Transverse colon (tissue), 4 donors: ENCODE results near the gene P4HB. TPM values are rescaled to one million over a fixed set of nuclear protein-coding genes. Genes with fewer than 3 reads are reported as not detected.

Experiments
- DNase-seq: peaks from one replicate; pipeline ENCODE4 v3.0.0-alpha.2; 2019
- H3K27ac ChIP-seq, 4 donors: fragments of 200-600 bp; sonication (generic); 2 replicates each; pipeline ENCODE4 v1.5.1; 2016 to 2018; ENCODE audit warnings: inconsistent platforms in 4 of 4
- H3K27me3 ChIP-seq: fragments of 200-600 bp; sonication (generic); 2 replicates; pipeline ENCODE4 v1.5.1; 2017; ENCODE audit warnings: inconsistent platforms
- H3K36me3 ChIP-seq, 4 donors: fragments of 200-600 bp; sonication (generic); 2 replicates each; pipeline ENCODE4 v1.5.1; 2017 to 2019; ENCODE audit warnings: inconsistent platforms in 4 of 4
- H3K4me1 ChIP-seq, 4 donors: fragments of 200-600 bp; sonication (generic); 2 replicates each; pipeline ENCODE4 v1.5.1; 2017 to 2020; ENCODE audit warnings: inconsistent platforms in 4 of 4
- H3K4me3 ChIP-seq, 4 donors: fragments of 200-600 bp; sonication (generic); 1 replicate in 1 of 4; 2 replicates in 3 of 4; pipeline versions ENCODE4 v1.5.1 to v1.6.1; 2017 to 2019; ENCODE audit warnings: inconsistent platforms in 4 of 4
- H3K9me3 ChIP-seq, 2 donors: fragments of 200-600 bp; sonication (generic); 2 replicates each; pipeline ENCODE4 v1.5.1; 2017 to 2019; ENCODE audit warnings: inconsistent platforms in 2 of 2
- EP300 ChIP-seq: sonication (generic); formaldehyde crosslinking; IDR thresholded peaks from one replicate; pipeline ENCODE4 v1.6.1; 2017; ENCODE audit warnings: antibody characterized with exemption, low read depth
- POLR2A ChIP-seq: fragments of 450-650 bp; IDR thresholded peaks from one replicate; pipeline ENCODE4 v1.6.1; 2016; ENCODE audit warnings: antibody characterized with exemption, mild to moderate bottlenecking, moderate library complexity
- POLR2AphosphoS5 ChIP-seq, 3 donors: sonication (generic); formaldehyde crosslinking; IDR thresholded peaks; one replicate each; pipeline ENCODE4 v1.6.1; 2016; ENCODE audit warnings: antibody characterized with exemption in 3 of 3
- WGBS, 2 donors: methylation state at CpG; one replicate each; pipeline ENCODE4 v1.1.5; 2018; ENCODE audit warnings: low coverage in 1 of 2; 5-methylcytosine and 5-hydroxymethylcytosine counted together
- in situ Hi-C, 4 donors: fragments of 200-750 bp; cut with MboI; loops; one replicate each; pipeline versions ENCODE4 v1.15.0 to v1.15.1; 2017; ENCODE audit warnings: low sequenced_read_pairs in 3 of 4, low pct_ligation_motif_present in 1 of 4, low pct_unique_long_range_greater_than_20kb in 1 of 4
- intact Hi-C: fragments of 100-400 bp; cut with DNase I; formaldehyde crosslinking; loops from one replicate; pipeline ENCODE4 v1.15.1; 2023; ENCODE audit warnings: low total_unique reads
- total RNA-seq, 4 donors: library from RNA; depleted of rRNA; stranded (reverse); fragments of >200 nt; gene quantifications; one replicate each; pipeline ENCODE4 v1.1.0, GENCODE V29; 2016
- TF ChIP-seq, protein P1 (sequence below), 5 experiments: fragments of 200-600 bp in 3 of 5; fragments of 450-650 bp in 2 of 5; sonication (generic) in 3 of 5; IDR thresholded peaks; 1 replicate in 2 of 5; 2 replicates in 3 of 5; pipeline ENCODE4 v1.5.1; 2016 to 2017; ENCODE audit warnings: antibody characterized with exemption in 5 of 5, inconsistent platforms in 3 of 5, mild to moderate bottlenecking in 2 of 5, moderate library complexity in 1 of 5

P4HB gene
- total RNA-seq, 4 donors from 2014 or later: 486 to 732 (median 556) TPM

DNA sequence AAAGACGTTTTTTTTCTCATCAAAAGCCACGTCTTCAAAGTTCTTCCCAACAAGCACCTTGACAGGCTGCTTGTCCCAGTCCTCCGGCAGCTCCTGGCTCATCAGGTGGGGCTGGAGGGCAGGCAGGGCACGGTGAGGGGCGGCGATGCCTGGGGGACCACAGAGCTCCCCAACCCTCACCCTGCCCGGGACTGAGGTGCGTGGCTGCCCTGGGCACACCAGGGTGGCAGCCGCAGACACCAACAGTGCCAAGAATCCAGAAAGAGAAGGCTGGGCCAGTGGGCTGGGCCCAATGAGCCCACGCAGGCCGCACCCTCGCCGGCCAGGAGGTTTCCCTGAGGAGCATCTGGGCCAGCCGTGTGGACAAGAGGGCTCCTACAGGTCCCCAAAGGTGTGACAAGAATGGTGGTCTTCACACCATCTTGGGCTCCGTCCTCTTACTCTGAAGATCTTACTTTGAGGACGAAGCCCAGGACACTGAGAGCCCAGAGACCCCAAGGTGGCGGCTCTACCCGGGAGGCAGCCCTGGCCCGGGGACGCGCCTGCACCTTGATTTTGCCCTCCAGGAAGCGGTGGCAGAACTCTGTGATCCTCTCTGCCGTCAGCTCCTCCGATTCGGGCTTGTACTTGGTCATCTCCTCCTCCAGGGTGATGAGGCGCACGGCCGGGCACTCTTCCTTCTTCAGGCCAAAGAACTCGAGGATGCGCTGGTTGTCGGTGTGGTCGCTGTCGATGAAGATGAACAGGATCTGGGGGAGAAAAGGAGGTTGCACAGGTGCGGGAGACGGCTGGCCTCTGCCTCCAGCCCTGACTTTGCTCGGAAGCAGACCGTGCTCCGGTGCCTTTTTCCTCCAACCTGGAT lies 14.2 kb downstream of the P4HB start:
- TF ChIP-seq, protein P1, sequence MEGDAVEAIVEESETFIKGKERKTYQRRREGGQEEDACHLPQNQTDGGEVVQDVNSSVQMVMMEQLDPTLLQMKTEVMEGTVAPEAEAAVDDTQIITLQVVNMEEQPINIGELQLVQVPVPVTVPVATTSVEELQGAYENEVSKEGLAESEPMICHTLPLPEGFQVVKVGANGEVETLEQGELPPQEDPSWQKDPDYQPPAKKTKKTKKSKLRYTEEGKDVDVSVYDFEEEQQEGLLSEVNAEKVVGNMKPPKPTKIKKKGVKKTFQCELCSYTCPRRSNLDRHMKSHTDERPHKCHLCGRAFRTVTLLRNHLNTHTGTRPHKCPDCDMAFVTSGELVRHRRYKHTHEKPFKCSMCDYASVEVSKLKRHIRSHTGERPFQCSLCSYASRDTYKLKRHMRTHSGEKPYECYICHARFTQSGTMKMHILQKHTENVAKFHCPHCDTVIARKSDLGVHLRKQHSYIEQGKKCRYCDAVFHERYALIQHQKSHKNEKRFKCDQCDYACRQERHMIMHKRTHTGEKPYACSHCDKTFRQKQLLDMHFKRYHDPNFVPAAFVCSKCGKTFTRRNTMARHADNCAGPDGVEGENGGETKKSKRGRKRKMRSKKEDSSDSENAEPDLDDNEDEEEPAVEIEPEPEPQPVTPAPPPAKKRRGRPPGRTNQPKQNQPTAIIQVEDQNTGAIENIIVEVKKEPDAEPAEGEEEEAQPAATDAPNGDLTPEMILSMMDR (IDR thresholded peaks at IDR 0.05): no peak
- TF ChIP-seq POLR2A: no peak
- TF ChIP-seq POLR2AphosphoS5 (IDR thresholded peaks at IDR 0.05): no peak
- TF ChIP-seq EP300: no peak
- H3K27ac ChIP-seq: no peak overlapping the region
- H3K4me3 ChIP-seq: no peak overlapping the region
- DNase-seq: no peak
- intact Hi-C loops (no loop called here), in situ Hi-C loops (no loop called here)
- 96 to 100% methylated on average over 1 to 34 of the region's 38 CpGs for WGBS, 2 donors
- H3K36me3 ChIP-seq: peaks cover 0 to 67% (median 28%) of the 10 kb centered on the region in 4 donors
- H3K27me3 ChIP-seq: no peaks in the 10 kb centered on the region
- no peaks in the 10 kb centered on the region for H3K4me1 ChIP-seq
- H3K9me3 ChIP-seq: no peaks in the 10 kb centered on the region

DNA sequence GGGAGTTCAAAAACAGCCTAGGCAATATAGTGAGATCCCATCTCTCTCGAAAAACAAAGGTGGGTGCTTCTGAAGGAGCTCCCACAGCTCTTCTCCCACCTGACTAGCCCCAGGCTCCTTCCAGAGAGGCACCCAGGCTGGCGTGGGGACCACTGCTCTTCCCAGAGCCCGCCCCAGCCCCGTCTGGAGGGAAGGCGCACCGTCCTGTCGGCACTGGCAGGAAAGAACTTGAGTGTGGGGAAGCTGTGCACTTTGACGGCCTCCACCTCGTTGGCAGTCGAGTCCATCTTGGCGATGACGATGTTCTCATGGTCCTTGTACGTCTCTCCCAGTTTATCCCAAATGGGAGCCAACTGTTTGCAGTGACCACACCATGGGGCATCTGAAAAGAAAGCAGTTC lies 15.0 kb downstream of the P4HB start:
- TF ChIP-seq POLR2A (no peak), POLR2AphosphoS5 (IDR thresholded peaks at IDR 0.05) (no peak), EP300 (no peak)
- TF ChIP-seq, protein P1 (IDR thresholded peaks at IDR 0.05): no peak
- DNase-seq: no peak
- WGBS, 2 donors: 89 to 97% methylated on average over 5 to 13 of the region's 13 CpGs
- peaks cover 0 to 61% (median 28%) of the 10 kb centered on the region in 4 donors for H3K36me3 ChIP-seq
- in situ Hi-C loops: no loop called here
- intact Hi-C loops: no loop called here
- no peaks in the 10 kb centered on the region for H3K4me1 ChIP-seq
- no peak overlapping the region for H3K4me3 ChIP-seq
- no peak overlapping the region for H3K27ac ChIP-seq
- H3K9me3 ChIP-seq: no peaks in the 10 kb centered on the region
- H3K27me3 ChIP-seq: no peaks in the 10 kb centered on the region

DNA sequence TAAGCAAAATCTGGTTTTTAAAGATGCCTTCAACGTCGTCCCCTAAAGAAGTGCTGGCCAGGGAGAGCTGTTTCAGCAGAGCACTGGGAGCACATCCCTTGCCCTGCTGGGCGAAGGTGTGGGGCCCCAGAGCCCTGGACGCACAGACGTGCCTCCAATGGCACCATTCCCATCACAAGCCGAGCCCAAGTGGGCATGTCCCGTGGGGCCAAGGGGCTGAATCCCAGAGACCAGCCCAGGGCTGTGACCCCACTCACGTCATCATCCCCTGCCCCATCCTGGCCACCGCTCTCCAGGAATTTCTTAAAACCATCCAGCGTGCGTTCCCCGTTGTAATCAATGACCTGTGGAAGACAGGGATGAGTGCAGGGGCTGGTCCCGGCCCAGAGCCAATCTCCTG lies 15.4 kb downstream of the P4HB start:
- H3K9me3 ChIP-seq: no peaks in the 10 kb centered on the region
- intact Hi-C loops: no loop called here
- H3K36me3 ChIP-seq: peaks cover 0 to 56% (median 28%) of the 10 kb centered on the region in 4 donors

DNA sequence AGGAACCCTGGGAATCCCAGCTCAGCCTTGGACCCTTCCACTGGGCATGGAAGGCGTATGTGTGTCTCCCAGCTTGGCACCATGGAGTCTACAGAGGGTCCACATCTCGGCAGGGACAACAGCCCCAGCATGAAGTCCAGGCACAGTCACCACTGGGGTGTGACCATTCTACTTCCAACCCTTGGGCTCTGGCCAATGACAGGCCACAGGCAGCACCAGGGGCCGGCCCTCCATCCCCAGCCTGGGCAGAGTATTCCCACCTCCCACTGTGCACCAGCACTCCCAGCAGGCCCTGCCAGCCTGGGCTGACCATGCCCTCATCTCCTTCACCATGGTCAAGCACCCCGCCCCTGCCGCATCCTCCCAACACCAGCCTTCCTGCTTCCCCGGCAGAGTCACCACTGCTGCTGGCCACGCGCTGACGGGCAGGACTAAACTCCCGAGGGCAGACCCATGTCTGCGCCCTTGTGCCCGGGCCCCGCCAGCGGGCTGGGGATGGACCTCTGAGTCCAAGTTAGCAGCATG lies 15.9 kb downstream of the P4HB start:
- Histone ChIP-seq H3K36me3 (peaks cover 0 to 51% (median 28%) of the 10 kb centered on the region in 4 donors), H3K4me1 (no peaks in the 10 kb centered on the region), H3K27me3 (no peaks in the 10 kb centered on the region), H3K4me3 (no peak overlapping the region), H3K9me3 (no peaks in the 10 kb centered on the region), H3K27ac (no peak overlapping the region)
- WGBS, 2 donors: 88% methylated on average over 14 of the region's 14 CpGs; no CpG with 5 or more reads in 1 of the 2 donors
- intact Hi-C loops: no loop called here
- in situ Hi-C loops: no loop called here
- no peak for DNase-seq
- TF ChIP-seq, protein P1 (IDR thresholded peaks at IDR 0.05): no peak
- no peak for TF ChIP-seq POLR2A
- TF ChIP-seq EP300: no peak
- no peak for TF ChIP-seq POLR2AphosphoS5 (IDR thresholded peaks at IDR 0.05)

More for the DNA sequence above, 15.4 kb downstream of the P4HB start:
- H3K27ac ChIP-seq: no peak overlapping the region
- in situ Hi-C loops: no loop called here
- DNase-seq: no peak
- no peaks in the 10 kb centered on the region for H3K4me1 ChIP-seq
- no peak overlapping the region for H3K4me3 ChIP-seq
- TF ChIP-seq POLR2A (no peak), EP300 (no peak), POLR2AphosphoS5 (IDR thresholded peaks at IDR 0.05) (no peak)
- TF ChIP-seq, protein P1 (IDR thresholded peaks at IDR 0.05): no peak
- H3K27me3 ChIP-seq: no peaks in the 10 kb centered on the region
- WGBS, 2 donors: 84% methylated on average over 13 of the region's 13 CpGs; no CpG with 5 or more reads in 1 of the 2 donors
